Measurements from ENCODE around the gene GINS2. TPM values are rescaled to one million over a fixed set of nuclear protein-coding genes. Genes with fewer than 3 reads are reported as not detected.

GINS2 gene
- total RNA-seq, 1 experiment from 2014 or later, result 71.9 TPM

DNA sequence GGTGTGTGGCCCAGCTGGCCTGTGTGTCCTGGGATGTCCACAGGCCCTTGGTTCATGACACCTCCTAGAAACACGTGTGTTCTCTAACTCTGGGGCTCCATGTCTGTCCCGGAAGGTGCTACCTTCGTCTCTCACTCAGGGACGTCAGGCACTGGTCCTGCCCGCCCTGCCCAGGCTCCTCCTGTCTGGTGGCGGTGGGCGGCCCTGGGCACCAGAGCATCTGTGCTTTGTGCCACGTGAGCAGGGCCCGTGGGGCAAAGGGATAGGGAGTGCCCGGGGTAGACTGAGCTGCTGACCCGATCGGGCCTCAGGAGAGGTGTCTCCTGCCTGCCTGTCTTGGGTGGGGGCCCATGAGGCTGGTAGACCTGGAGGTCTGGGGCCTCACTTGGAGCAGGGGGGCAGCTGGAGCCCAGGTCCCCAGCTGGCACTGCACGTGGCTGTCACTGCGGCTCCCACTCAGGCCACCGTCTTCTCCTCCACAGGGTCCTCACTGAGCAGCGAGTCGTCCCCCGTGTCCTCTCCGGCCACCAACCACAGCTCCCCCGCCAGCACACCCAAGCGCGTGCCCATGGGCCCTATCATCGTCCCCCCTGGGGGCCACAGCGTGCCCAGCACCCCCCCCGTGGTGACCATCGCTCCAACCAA, 40.6 kb downstream of the GINS2 start:
- no peaks in the 10 kb centered on the region for H3K36me3 ChIP-seq (ENCODE audit: insufficient read depth, low read length, poor library complexity, severe bottlenecking)
- CTCF ChIA-PET, result no interaction called here
- no peak for DNase-seq (ENCODE audit: low spot score)
- no TSS peak for BruUV-seq (replicated peaks)
- no peak overlapping the region for H3K27ac ChIP-seq (ENCODE audit: low read depth, low read length, poor library complexity, severe bottlenecking)
- intact Hi-C loops (cut with micrococcal nuclease; ENCODE audit: unreplicated experiment), result no loop called here
- no peak overlapping the region for H3K4me3 ChIP-seq (ENCODE audit: low read depth, low read length, poor library complexity, severe bottlenecking)
- POLR2A ChIA-PET (ENCODE audit: low non-redundant PET), result interaction anchor here (0.6 kb wide), 1 partner anchor 12 kb away, joined by 3 read pairs; no protein-coding TSS in a partner anchor
- TF ChIP-seq, protein P1, sequence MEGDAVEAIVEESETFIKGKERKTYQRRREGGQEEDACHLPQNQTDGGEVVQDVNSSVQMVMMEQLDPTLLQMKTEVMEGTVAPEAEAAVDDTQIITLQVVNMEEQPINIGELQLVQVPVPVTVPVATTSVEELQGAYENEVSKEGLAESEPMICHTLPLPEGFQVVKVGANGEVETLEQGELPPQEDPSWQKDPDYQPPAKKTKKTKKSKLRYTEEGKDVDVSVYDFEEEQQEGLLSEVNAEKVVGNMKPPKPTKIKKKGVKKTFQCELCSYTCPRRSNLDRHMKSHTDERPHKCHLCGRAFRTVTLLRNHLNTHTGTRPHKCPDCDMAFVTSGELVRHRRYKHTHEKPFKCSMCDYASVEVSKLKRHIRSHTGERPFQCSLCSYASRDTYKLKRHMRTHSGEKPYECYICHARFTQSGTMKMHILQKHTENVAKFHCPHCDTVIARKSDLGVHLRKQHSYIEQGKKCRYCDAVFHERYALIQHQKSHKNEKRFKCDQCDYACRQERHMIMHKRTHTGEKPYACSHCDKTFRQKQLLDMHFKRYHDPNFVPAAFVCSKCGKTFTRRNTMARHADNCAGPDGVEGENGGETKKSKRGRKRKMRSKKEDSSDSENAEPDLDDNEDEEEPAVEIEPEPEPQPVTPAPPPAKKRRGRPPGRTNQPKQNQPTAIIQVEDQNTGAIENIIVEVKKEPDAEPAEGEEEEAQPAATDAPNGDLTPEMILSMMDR (conservative IDR thresholded peaks at IDR 0.05; ENCODE audit: low read depth, low read length), result no peak
- TF ChIP-seq EZH2 (IDR thresholded peaks at IDR 0.05; ENCODE audit: borderline replicate concordance, low read depth, low read length, poor library complexity, severe bottlenecking), result no peak
- peaks cover 40% of the 10 kb centered on the region for H3K4me1 ChIP-seq (ENCODE audit: insufficient read depth, low read length, poor library complexity, severe bottlenecking)
- no peaks in the 10 kb centered on the region for H3K9me3 ChIP-seq (ENCODE audit: low read depth, low read length, poor library complexity, severe bottlenecking)
- no peaks in the 10 kb centered on the region for H3K27me3 ChIP-seq (replicated peaks; ENCODE audit: insufficient read depth, low read depth, low read length, poor library complexity)

DNA sequence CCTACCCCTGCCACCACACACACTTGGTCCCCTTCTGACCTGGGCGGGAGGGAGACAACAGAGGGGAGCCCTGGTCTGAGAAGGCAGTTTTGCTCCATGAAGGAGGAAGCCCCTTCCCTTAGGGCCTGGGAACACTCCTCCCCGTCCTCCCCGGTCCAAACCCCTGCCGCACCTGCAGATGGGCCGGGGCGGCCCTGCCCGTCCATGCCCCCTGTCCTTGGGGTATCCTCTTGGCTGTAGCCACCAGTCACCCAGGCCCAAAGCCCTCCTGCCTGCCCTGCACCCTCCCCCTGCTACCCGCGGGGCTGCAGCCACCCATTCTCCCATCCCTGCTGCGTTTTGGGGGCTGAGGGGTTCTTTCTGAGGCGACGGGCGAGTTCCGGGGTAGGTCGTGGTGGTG, 41.8 kb downstream of the GINS2 start:
- no peaks in the 10 kb centered on the region for H3K36me3 ChIP-seq (ENCODE audit: insufficient read depth, low read length, poor library complexity, severe bottlenecking)

DNA sequence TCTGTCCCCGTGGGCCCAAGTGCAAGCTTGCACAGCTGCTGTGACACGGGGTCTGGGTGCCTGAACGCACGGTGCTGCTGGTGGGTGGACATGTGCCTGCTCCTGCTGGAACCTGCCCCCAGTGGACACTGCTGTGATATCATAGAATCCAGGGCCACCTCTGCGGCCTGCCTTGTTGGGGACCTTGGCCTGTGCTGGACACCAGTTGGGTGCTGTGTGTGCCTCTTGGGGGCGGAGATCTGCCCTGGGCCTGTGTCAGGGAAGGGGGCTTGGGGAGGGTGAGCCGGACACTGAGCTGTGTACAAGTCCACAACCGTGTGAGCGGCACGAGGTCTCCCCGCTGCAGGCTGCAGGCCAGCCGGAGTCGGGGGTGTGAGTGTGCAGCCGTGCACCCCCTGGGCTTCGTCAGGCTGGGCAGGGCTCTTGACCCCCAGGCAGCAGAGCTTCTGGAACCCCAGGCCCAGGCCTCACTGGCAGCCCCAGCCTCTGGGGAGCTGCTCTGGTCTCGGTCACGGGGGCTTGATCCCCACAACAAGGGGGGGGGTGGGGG, 42.3 kb downstream of the GINS2 start:
- H3K4me3 ChIP-seq (ENCODE audit: low read depth, low read length, poor library complexity, severe bottlenecking), result no peak overlapping the region
- no TSS peak for BruUV-seq (replicated peaks)
- H3K27me3 ChIP-seq (replicated peaks; ENCODE audit: insufficient read depth, low read depth, low read length, poor library complexity), result no peaks in the 10 kb centered on the region
- H3K36me3 ChIP-seq (ENCODE audit: insufficient read depth, low read length, poor library complexity, severe bottlenecking), result no peaks in the 10 kb centered on the region
- no peak for TF ChIP-seq EZH2 (IDR thresholded peaks at IDR 0.05; ENCODE audit: borderline replicate concordance, low read depth, low read length, poor library complexity, severe bottlenecking)
- TF ChIP-seq, protein P1 (conservative IDR thresholded peaks at IDR 0.05; ENCODE audit: low read depth, low read length), result no peak
- no peak for DNase-seq (ENCODE audit: low spot score)
- no peak overlapping the region for H3K27ac ChIP-seq (ENCODE audit: low read depth, low read length, poor library complexity, severe bottlenecking)
- POLR2A ChIA-PET (ENCODE audit: low non-redundant PET), result no interaction called here
- intact Hi-C loops (cut with micrococcal nuclease; ENCODE audit: unreplicated experiment), result no loop called here
- CTCF ChIA-PET, result no interaction called here
- H3K4me1 ChIP-seq (ENCODE audit: insufficient read depth, low read length, poor library complexity, severe bottlenecking), result peaks cover 30% of the 10 kb centered on the region
- H3K9me3 ChIP-seq (ENCODE audit: low read depth, low read length, poor library complexity, severe bottlenecking), result no peaks in the 10 kb centered on the region

More for the DNA sequence above, 41.8 kb downstream of the GINS2 start:
- H3K4me3 ChIP-seq (ENCODE audit: low read depth, low read length, poor library complexity, severe bottlenecking), result no peak overlapping the region
- DNase-seq (ENCODE audit: low spot score), result no peak
- no peak overlapping the region for H3K27ac ChIP-seq (ENCODE audit: low read depth, low read length, poor library complexity, severe bottlenecking)
- H3K27me3 ChIP-seq (replicated peaks; ENCODE audit: insufficient read depth, low read depth, low read length, poor library complexity), result no peaks in the 10 kb centered on the region
- H3K9me3 ChIP-seq (ENCODE audit: low read depth, low read length, poor library complexity, severe bottlenecking), result no peaks in the 10 kb centered on the region
- no peak for TF ChIP-seq EZH2 (IDR thresholded peaks at IDR 0.05; ENCODE audit: borderline replicate concordance, low read depth, low read length, poor library complexity, severe bottlenecking)
- TF ChIP-seq, protein P1 (conservative IDR thresholded peaks at IDR 0.05; ENCODE audit: low read depth, low read length), result no peak
- CTCF ChIA-PET, result no interaction called here
- BruUV-seq (replicated peaks), result no TSS peak
- POLR2A ChIA-PET (ENCODE audit: low non-redundant PET), result no interaction called here
- peaks cover 30% of the 10 kb centered on the region for H3K4me1 ChIP-seq (ENCODE audit: insufficient read depth, low read length, poor library complexity, severe bottlenecking)
- intact Hi-C loops (cut with micrococcal nuclease; ENCODE audit: unreplicated experiment), result no loop called here

Measured in A673 (cell line).